Activated CD4-positive, CD25-positive, alpha-beta regulatory T cell treated with anti-CD3 and anti-CD28 coated beads, Interleukin-2, amount 50 U/mL, for 16 hours (primary cell): ENCODE results near the gene UCP2.

Experiments used
- DNase-seq: peaks from one replicate; pipeline ENCODE4 v3.0.0-alpha.2; 2020; ENCODE audit warnings: low read depth, low spot score

UCP2 gene

GRCh38 chr11:74009675-74010305 is 27.1 kb upstream of the UCP2 start:
- DNase-seq: no peak

GRCh38 chr11:74009230-74009547 is 26.5 kb upstream of the UCP2 start:
- no peak for DNase-seq

- no peak for DNase-seq
Observed at GRCh38 chr11:74008373-74009229, 26.0 kb upstream of the UCP2 start, which contains the start of gene UCP3. Gene UCP3, minus strand, starts transcription at chr11:74009085. Its CDS starts 2,043 bp downstream, at chr11:74007042.

- DNase-seq: no peak
Observed at GRCh38 chr11:74007691-74008372, 25.2 kb upstream of the UCP2 start.

- no peak for DNase-seq
Observed at GRCh38 chr11:74006743-74007304, 24.2 kb upstream of the UCP2 start.

GRCh38 chr11:74005721-74006517 is 23.3 kb upstream of the UCP2 start:
- DNase-seq: no peak

GRCh38 chr11:74004759-74005615 is 22.3 kb upstream of the UCP2 start:
- peak; percentile 71 for DNase-seq

- DNase-seq: no peak
Observed at GRCh38 chr11:74004046-74004695, 21.5 kb upstream of the UCP2 start.

- no peak for DNase-seq
Observed at GRCh38 chr11:74002832-74003231, 20.2 kb upstream of the UCP2 start.

GRCh38 chr11:74001822-74002286 is 19.2 kb upstream of the UCP2 start:
- DNase-seq: no peak

GRCh38 chr11:74000307-74001133 is 17.9 kb upstream of the UCP2 start:
- no peak for DNase-seq

- DNase-seq: no peak
Observed at GRCh38 chr11:73999581-74000306, 17.1 kb upstream of the UCP2 start.

- no peak for DNase-seq
Observed at GRCh38 chr11:73998846-73999575, 16.4 kb upstream of the UCP2 start.

GRCh38 chr11:73997120-73997770 is 14.6 kb upstream of the UCP2 start:
- no peak for DNase-seq

- no peak for DNase-seq
Observed at GRCh38 chr11:73996161-73996747, 13.6 kb upstream of the UCP2 start.

GRCh38 chr11:73995731-73996130 is 13.1 kb upstream of the UCP2 start:
- no peak for DNase-seq

GRCh38 chr11:73995247-73995646 is 12.6 kb upstream of the UCP2 start:
- DNase-seq: no peak
